NCI-H82 (cell line): ENCODE measurements around the gene KCTD17.
A peak's percentile ranks its signal among the peaks of the same experiment; 100 is the strongest.

ENCODE experiments used
- DNase-seq: peaks from one replicate; lab custom pipeline; 2025; lab: John Stamatoyannopoulos, UW

The KCTD17 gene

GRCh38 chr22:37080438-37080837 lies 28.9 kb downstream of the KCTD17 start:
- no peak for DNase-seq

GRCh38 chr22:37080838-37081237 lies 29.3 kb downstream of the KCTD17 start:
- DNase-seq: no peak

- DNase-seq: no peak
Observed at GRCh38 chr22:37082251-37082873, 30.8 kb downstream of the KCTD17 start.

GRCh38 chr22:37083914-37084313 lies 32.4 kb downstream of the KCTD17 start:
- DNase-seq: no peak

GRCh38 chr22:37084385-37084784 lies 32.8 kb downstream of the KCTD17 start:
- no peak for DNase-seq

GRCh38 chr22:37086184-37086583 lies 34.6 kb downstream of the KCTD17 start:
- DNase-seq: no peak

- no peak for DNase-seq
Observed at GRCh38 chr22:37088108-37088605, 36.6 kb downstream of the KCTD17 start.

- no peak for DNase-seq
Observed at GRCh38 chr22:37088750-37089408, 37.3 kb downstream of the KCTD17 start.

- DNase-seq: no peak
Observed at GRCh38 chr22:37089434-37089833, 37.9 kb downstream of the KCTD17 start.

GRCh38 chr22:37090920-37091695 lies 39.6 kb downstream of the KCTD17 start:
- DNase-seq: no peak

- no peak for DNase-seq
Observed at GRCh38 chr22:37091994-37092393, 40.5 kb downstream of the KCTD17 start.

- no peak for DNase-seq
Observed at GRCh38 chr22:37092997-37093396, 41.5 kb downstream of the KCTD17 start.

GRCh38 chr22:37094239-37094638 lies 42.7 kb downstream of the KCTD17 start:
- no peak for DNase-seq

- no peak for DNase-seq
Observed at GRCh38 chr22:37095113-37095512, 43.6 kb downstream of the KCTD17 start.

GRCh38 chr22:37097346-37097745 lies 45.8 kb downstream of the KCTD17 start:
- DNase-seq: no peak

GRCh38 chr22:37098976-37099591 lies 47.5 kb downstream of the KCTD17 start:
- peak; percentile 5 for DNase-seq

GRCh38 chr22:37100589-37101127 lies 49.1 kb downstream of the KCTD17 start:
- no peak for DNase-seq

GRCh38 chr22:37101311-37102066 lies 49.9 kb downstream of the KCTD17 start:
- no peak for DNase-seq

GRCh38 chr22:37103151-37103550 lies 51.6 kb downstream of the KCTD17 start:
- DNase-seq: no peak

- DNase-seq: no peak
Observed at GRCh38 chr22:37103656-37104452, 52.3 kb downstream of the KCTD17 start.

GRCh38 chr22:37105154-37105553 lies 53.6 kb downstream of the KCTD17 start:
- DNase-seq: no peak
